GM08714 (cell line): ENCODE results near the gene TGIF2.

Experiments used
- H3K4me3 ChIP-seq: fragments of 200-500 bp; sonication (Bioruptor generic); 2 replicates; pipeline ENCODE4 v1.5.1; 2014; ENCODE audit warnings: mild to moderate bottlenecking, low read length, inconsistent platforms
- ZNF274 ChIP-seq: IDR thresholded peaks from 2 replicates; pipeline ENCODE4 v1.6.1; 2012; ENCODE audit warnings: mild to moderate bottlenecking, low read depth, low read length

TGIF2 gene

GRCh38 chr20:36582821-36583220, 9.4 kb downstream of the TGIF2 start:
- no peak for TF ChIP-seq ZNF274

GRCh38 chr20:36584018-36584481, 10.7 kb downstream of the TGIF2 start:
- TF ChIP-seq ZNF274, result no peak

More at GRCh38 chr20:36582821-36583220, 9.4 kb downstream of the TGIF2 start:
- no peak overlapping the region for H3K4me3 ChIP-seq

GRCh38 chr20:36585410-36586125, 12.2 kb downstream of the TGIF2 start:
- H3K4me3 ChIP-seq, result no peak overlapping the region
- TF ChIP-seq ZNF274, result no peak

More at GRCh38 chr20:36584018-36584481, 10.7 kb downstream of the TGIF2 start:
- no peak overlapping the region for H3K4me3 ChIP-seq

DNA sequence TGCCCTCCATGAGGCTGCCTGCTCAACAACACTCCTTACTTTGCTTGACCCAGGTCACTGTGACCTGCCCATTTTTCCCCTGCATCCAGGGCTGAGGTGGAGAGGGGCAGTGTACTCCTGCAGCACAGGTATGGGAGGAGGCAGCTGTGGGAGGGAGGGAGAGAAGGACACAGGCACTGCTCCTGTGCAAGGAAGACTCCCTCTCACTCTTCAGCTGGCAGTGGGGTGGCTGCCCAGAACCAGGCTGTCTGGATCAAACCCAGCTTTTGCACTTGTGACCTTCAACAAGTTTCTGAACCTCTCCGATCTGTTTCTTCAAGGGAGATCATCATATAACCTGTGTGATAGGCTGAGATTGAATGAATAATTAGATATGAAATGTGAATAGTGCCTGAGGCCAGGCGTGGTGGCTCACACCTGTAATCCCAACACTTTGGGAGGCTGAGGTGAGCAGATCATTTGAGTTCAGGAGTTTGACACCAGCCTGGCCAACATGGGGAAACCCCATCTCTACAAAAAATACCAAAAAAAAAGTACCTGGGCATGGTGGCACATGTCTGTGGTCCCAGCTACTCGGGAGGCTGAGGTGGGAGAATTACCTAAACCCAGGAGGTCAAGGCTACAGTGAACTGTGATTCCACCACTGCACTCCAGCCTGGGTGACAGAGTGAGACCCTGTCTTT, 14.1 kb downstream of the TGIF2 start:
- H3K4me3 ChIP-seq, result no peak overlapping the region
- no peak for TF ChIP-seq ZNF274

DNA sequence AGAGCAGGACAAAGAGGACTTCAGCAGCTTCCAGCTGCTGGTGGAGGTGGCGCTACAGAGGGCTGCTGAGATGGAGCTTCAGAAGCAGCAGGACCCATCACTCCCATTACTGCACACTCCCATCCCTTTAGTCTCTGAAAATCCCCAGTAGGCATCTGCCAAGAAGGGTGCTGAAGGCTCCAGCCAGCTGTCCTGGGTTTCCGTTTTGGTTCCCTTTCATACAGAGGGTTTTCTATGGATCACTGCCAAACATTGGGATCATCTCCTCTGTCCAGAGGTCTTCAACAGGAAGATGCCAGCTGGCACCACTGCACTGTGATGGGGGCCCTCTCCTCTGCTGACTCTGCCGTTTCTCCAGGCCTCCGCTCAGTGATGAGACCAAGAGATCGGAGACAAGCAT, 17.9 kb downstream of the TGIF2 start:
- H3K4me3 ChIP-seq, result no peak overlapping the region
- TF ChIP-seq ZNF274, result no peak

DNA sequence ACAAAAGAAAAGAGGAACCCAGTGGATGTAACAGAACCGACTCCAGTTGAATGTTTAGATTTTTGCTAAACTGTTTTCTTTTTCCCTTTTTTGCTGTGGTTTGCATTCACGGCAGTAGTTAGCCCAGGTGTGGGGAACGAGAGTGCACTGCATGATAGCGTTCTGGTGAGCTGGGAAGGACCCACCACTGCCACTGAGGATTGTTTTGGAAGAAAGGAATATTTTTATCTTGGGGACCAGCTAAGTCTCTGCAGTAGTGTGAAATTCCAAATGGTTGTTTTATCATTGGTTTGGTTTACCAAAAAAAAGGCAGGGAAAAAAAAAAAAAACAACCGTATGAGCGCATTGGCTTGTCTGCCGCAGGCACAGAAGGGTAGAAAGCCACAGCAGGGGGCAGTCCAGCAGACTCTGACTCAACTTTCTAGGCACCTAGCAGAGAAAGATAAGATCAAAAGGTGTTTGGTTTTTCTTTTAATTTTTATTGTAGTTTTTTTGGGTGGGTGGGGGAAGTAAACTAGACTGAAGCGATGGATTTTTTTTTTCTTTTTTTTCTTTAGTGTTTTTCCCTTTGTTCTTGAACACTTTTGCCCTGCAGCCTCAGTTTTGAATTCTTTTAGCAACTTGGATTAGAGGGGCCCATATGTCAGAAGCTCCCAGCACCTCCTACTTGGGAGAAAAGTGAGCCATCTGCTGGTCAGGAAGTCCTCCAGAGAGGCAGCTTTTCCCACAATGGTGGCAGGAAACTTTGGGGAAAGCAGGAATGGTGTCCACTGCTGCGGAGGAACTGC, 18.7 kb downstream of the TGIF2 start:
- H3K4me3 ChIP-seq, result no peak overlapping the region
- no peak for TF ChIP-seq ZNF274

DNA sequence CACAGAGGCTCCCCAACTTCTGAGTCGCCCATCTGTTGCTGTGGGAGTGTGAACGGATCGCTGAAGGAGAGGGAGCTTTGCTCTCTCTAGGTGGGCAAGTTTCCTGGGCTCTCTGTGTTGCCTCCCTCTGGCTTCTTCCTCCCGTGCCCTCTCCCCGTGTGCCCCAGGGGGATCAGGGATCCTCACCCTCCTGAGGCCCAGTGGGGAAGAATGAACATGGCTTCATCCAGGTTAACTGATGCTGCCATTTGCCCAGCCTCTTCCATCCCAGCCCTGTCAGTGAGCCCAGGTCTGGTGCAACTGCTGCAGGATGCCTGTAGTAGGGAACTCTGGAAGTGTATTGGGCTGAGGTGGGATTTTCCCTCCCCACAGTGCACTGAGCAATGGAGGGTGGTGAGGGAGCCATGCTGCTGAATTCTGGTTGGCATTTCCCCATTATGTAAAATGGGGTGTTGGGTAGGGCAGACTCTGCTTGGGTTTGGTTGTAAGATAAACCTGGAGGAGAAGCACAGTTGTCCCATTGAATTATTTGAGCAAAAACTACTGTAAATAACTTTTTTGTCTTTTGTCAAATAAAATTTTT, 20.0 kb downstream of the TGIF2 start:
- no peak for TF ChIP-seq ZNF274
- no peak overlapping the region for H3K4me3 ChIP-seq

DNA sequence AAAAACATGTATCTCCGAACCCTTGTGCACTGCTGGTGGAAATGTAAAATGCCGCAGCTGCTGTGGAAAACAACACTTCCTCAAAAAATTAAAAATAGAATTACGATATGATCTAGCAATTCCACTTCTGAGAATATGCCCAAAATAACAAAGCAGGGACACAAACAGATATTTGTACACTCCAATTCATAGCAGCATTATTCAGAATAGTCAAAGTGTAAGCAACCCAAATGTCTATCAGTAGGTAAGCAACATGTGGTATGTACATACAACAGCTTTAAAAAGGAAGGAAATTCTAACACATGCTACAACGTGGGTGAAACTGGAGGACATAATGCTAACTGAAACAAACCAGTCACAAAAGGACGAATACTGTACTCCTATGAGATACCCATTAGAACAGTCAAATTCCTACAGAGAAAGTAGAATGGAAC, 26.5 kb downstream of the TGIF2 start:
- TF ChIP-seq ZNF274, result no peak
- no peak overlapping the region for H3K4me3 ChIP-seq

DNA sequence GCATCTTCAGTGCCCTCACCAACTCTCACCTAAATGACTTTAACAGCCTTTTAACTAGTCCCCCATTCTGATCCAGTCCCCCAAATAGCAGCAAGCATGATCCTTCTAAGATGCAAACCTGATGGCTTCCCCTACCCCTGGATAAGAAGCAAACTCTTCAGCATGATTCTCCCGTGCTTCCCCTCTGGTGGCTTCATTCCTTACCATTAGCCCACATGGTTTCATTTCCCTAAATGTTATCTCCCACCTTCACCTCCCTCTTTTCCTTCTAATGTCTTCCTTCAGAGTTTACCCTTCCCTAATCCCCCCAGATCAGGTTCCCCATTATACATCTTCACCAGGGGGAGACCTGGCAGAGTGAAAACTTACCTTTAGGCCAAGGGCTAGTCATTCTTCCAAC, 28.1 kb downstream of the TGIF2 start:
- no peak for TF ChIP-seq ZNF274
- H3K4me3 ChIP-seq, result no peak overlapping the region

DNA sequence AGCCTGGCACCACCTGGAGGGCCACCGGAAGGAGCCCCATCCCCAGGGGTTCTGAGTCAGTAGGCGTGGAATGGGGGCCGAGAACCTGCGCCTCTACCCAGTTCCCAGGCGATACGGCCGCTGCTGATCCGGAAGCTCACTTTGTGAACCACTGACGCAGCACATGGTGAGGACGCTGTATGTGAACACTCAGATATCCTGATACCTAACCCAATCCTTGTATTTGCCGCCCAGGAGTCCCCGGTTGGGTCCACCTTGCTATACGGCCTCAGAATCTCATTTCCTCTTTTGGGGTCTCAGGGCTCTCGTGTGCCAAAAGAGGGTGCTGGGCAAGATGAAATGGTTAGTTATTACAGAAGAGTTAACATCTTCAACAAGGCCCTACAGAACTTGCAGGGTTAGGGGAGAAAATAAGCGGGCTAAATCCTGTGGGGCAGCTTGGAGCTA, 31.6 kb downstream of the TGIF2 start:
- H3K4me3 ChIP-seq, result peak overlapping the region; percentile 42; the same call in 1 of the 2 replicates

GRCh38 chr20:36605399-36606157, 32.2 kb downstream of the TGIF2 start, which contains the start of gene RAB5IF:
Gene RAB5IF, plus strand, starts transcription at chr20:36605779. Its CDS starts 173 bp downstream, at chr20:36605952.
- H3K4me3 ChIP-seq, result peak within 1 kb of the TSS; percentile 92
- no peak for TF ChIP-seq ZNF274

More for the DNA sequence above, 31.6 kb downstream of the TGIF2 start:
- no peak for TF ChIP-seq ZNF274

GRCh38 chr20:36606158-36607066, 33.0 kb downstream of the TGIF2 start:
- no peak for TF ChIP-seq ZNF274
- H3K4me3 ChIP-seq, result peak overlapping the region; percentile 92
